Suprapubic skin (tissue), 3 donors: ENCODE measurements around the gene HIGD2A.

Source experiments
- CTCF ChIP-seq, 2 donors: fragments of 200-600 bp in 1 of 2; fragments of 450-650 bp in 1 of 2; sonication (generic) in 1 of 2; IDR thresholded peaks; one replicate each; pipeline ENCODE4 v1.5.1; 2016 to 2019; ENCODE audit warnings: antibody characterized with exemption in 2 of 2, mild to moderate bottlenecking in 1 of 2, moderate library complexity in 1 of 2
- POLR2A ChIP-seq, 2 donors: fragments of 450-650 bp; IDR thresholded peaks; one replicate each; pipeline ENCODE4 v1.6.1; 2017; ENCODE audit warnings: antibody characterized with exemption in 2 of 2, mild to moderate bottlenecking in 2 of 2, moderate library complexity in 2 of 2

GRCh38 chr5:176352116-176352878 lies 36.3 kb upstream of the HIGD2A start:
- no peak for TF ChIP-seq CTCF (IDR thresholded peaks at IDR 0.05)
- no peak for TF ChIP-seq POLR2A (IDR thresholded peaks at IDR 0.05)
